Osteoblast (primary cell): ENCODE measurements around the gene RAI14. TPM values are rescaled to one million over a fixed set of nuclear protein-coding genes. Genes with fewer than 3 reads are reported as not detected.

ENCODE experiments used
- DNase-seq: peaks from one replicate; pipeline ENCODE4 v3.0.0; 2011; ENCODE audit warnings: low spot score, mixed read lengths; ENCODE audit not compliant: insufficient read length; ENCODE audit errors: missing footprints
- H2AFZ ChIP-seq: 2 replicates; pipeline ENCODE4 v1.6.0; 2011; ENCODE audit warnings: mild to moderate bottlenecking, low read length
- H3K27ac ChIP-seq: 2 replicates; pipeline ENCODE4 v1.5.1; 2011; ENCODE audit warnings: mild to moderate bottlenecking, low read depth, low read length, moderate library complexity
- H3K27me3 ChIP-seq: 2 replicates; pipeline ENCODE4 v1.6.0; 2012; ENCODE audit warnings: mild to moderate bottlenecking, control low read depth, inconsistent platforms, low read length, moderate library complexity; ENCODE audit not compliant: insufficient read depth
- H3K36me3 ChIP-seq: 2 replicates; pipeline ENCODE4 v1.5.1; 2011; ENCODE audit warnings: mild to moderate bottlenecking, low read length, control low read depth, moderate library complexity; ENCODE audit not compliant: insufficient read depth
- H3K4me1 ChIP-seq: 2 replicates; pipeline ENCODE4 v1.5.1; 2011; ENCODE audit warnings: mild to moderate bottlenecking, low read length, control low read depth, moderate library complexity; ENCODE audit not compliant: insufficient read depth
- H3K4me2 ChIP-seq: 2 replicates; pipeline ENCODE4 v1.6.0; 2011; ENCODE audit warnings: mild to moderate bottlenecking, low read length; ENCODE audit not compliant: insufficient read depth
- H3K4me3 ChIP-seq: fragments of 200-600 bp; sonication (generic); 3 replicates; pipeline ENCODE4 v1.5.1; 2012; ENCODE audit warnings: mild to moderate bottlenecking, low read length, inconsistent platforms; ENCODE audit not compliant: insufficient read depth
- H3K79me2 ChIP-seq: 2 replicates; pipeline ENCODE4 v1.6.0; 2012; ENCODE audit warnings: mild to moderate bottlenecking, low read length, control low read depth, inconsistent platforms; ENCODE audit not compliant: insufficient read depth
- H3K9me3 ChIP-seq: 2 replicates; pipeline ENCODE4 v1.5.1; 2011; ENCODE audit warnings: low read depth, low read length, control low read depth
- H4K20me1 ChIP-seq: 2 replicates; pipeline ENCODE4 v1.6.0; 2012; ENCODE audit warnings: mild to moderate bottlenecking, low read length, control low read depth; ENCODE audit not compliant: insufficient read depth
- total RNA-seq: library from RNA; depleted of rRNA; stranded (reverse); fragments of >200 nt; gene quantifications from 2 replicates; pipeline ENCODE4 v1.2.3, GENCODE V29; 2012
- TF ChIP-seq, protein P1 (sequence below): IDR thresholded peaks from 2 replicates; pipeline ENCODE4 v1.5.1; 2011; ENCODE audit warnings: mild to moderate bottlenecking, low read depth, low read length, moderate library complexity; ENCODE audit errors: extremely low read depth

Gene RAI14
- total RNA-seq, 1 donor, result 149 TPM

GRCh38 chr5:34672196-34672595, 16.1 kb downstream of the RAI14 start:
- Histone ChIP-seq H3K4me1 (peaks cover 53% of the 10 kb centered on the region), H3K79me2 (peaks cover 96% of the 10 kb centered on the region), H4K20me1 (peaks cover 10% of the 10 kb centered on the region), H3K36me3 (peaks cover 50% of the 10 kb centered on the region), H2AFZ (no peak overlapping the region), H3K27ac (peak overlapping the region; percentile 98), H3K27me3 (no peaks in the 10 kb centered on the region), H3K4me3 (no peak overlapping the region), H3K4me2 (no peak overlapping the region), H3K9me3 (no peaks in the 10 kb centered on the region)
- DNase-seq, result peak; percentile 58
- TF ChIP-seq, protein P1, sequence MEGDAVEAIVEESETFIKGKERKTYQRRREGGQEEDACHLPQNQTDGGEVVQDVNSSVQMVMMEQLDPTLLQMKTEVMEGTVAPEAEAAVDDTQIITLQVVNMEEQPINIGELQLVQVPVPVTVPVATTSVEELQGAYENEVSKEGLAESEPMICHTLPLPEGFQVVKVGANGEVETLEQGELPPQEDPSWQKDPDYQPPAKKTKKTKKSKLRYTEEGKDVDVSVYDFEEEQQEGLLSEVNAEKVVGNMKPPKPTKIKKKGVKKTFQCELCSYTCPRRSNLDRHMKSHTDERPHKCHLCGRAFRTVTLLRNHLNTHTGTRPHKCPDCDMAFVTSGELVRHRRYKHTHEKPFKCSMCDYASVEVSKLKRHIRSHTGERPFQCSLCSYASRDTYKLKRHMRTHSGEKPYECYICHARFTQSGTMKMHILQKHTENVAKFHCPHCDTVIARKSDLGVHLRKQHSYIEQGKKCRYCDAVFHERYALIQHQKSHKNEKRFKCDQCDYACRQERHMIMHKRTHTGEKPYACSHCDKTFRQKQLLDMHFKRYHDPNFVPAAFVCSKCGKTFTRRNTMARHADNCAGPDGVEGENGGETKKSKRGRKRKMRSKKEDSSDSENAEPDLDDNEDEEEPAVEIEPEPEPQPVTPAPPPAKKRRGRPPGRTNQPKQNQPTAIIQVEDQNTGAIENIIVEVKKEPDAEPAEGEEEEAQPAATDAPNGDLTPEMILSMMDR, result no peak

GRCh38 chr5:34673463-34674125, 17.5 kb downstream of the RAI14 start:
- Histone ChIP-seq H3K27ac (peak overlapping the region; percentile 98), H3K9me3 (no peaks in the 10 kb centered on the region), H3K79me2 (peaks cover 96% of the 10 kb centered on the region), H3K4me3 (no peak overlapping the region), H3K27me3 (no peaks in the 10 kb centered on the region), H3K36me3 (peaks cover 38% of the 10 kb centered on the region), H4K20me1 (peaks cover 16% of the 10 kb centered on the region), H3K4me1 (peaks cover 55% of the 10 kb centered on the region), H3K4me2 (peak overlapping the region; percentile 50), H2AFZ (no peak overlapping the region)
- DNase-seq, result no peak
- TF ChIP-seq, protein P1, result no peak

DNA sequence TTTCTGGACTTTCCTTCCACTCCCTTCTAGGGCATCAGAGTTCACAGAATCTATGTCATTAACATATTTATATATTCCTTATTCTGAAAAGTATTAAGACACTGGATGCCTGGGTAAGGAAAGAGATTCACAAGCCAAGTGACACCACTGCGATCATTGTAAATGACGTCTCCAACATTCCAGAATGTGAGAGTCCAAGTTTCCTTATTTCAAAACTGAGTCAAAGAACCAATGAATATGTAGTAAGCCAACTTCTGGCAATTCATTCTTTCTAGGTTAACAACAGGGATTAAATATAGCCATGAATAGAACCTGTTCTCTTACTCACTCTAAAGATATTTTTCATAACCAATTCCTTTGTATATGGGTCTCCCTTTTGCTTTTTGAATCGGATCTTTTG, 18.1 kb downstream of the RAI14 start:
- H3K36me3 ChIP-seq, result peaks cover 32% of the 10 kb centered on the region
- H3K79me2 ChIP-seq, result peaks cover 96% of the 10 kb centered on the region
- peak overlapping the region; percentile 50 for H3K4me2 ChIP-seq
- no peak overlapping the region for H3K4me3 ChIP-seq
- no peaks in the 10 kb centered on the region for H3K9me3 ChIP-seq
- TF ChIP-seq, protein P1, result no peak
- peak; percentile 78 for DNase-seq
- H2AFZ ChIP-seq, result no peak overlapping the region
- H4K20me1 ChIP-seq, result peaks cover 19% of the 10 kb centered on the region
- no peaks in the 10 kb centered on the region for H3K27me3 ChIP-seq
- H3K4me1 ChIP-seq, result peaks cover 53% of the 10 kb centered on the region
- peak overlapping the region; percentile 98 for H3K27ac ChIP-seq

GRCh38 chr5:34675857-34676256, 19.7 kb downstream of the RAI14 start:
- Histone ChIP-seq H4K20me1 (peaks cover 24% of the 10 kb centered on the region), H3K4me1 (peaks cover 52% of the 10 kb centered on the region), H3K4me3 (no peak overlapping the region), H3K9me3 (no peaks in the 10 kb centered on the region), H3K36me3 (peaks cover 22% of the 10 kb centered on the region), H3K79me2 (peaks cover 96% of the 10 kb centered on the region), H3K27ac (peak overlapping the region; percentile 98), H2AFZ (no peak overlapping the region), H3K27me3 (no peaks in the 10 kb centered on the region), H3K4me2 (peak overlapping the region; percentile 8)
- TF ChIP-seq, protein P1, result no peak
- no peak for DNase-seq
